GM10266 (cell line): ENCODE data around the gene UPK2.
A peak's percentile ranks its signal among the peaks of the same experiment; 100 is the strongest.

Source experiments
- DNase-seq: peaks from one replicate; pipeline ENCODE4 v3.0.0; 2012; ENCODE audit errors: extremely low spot score
- TF ChIP-seq, protein P1 (sequence below): IDR thresholded peaks from 2 replicates; pipeline ENCODE4 v1.5.1; 2012; ENCODE audit warnings: mild to moderate bottlenecking, low read depth; ENCODE audit not compliant: control insufficient read depth, insufficient read depth; ENCODE audit errors: missing control alignments

The UPK2 gene

DNA sequence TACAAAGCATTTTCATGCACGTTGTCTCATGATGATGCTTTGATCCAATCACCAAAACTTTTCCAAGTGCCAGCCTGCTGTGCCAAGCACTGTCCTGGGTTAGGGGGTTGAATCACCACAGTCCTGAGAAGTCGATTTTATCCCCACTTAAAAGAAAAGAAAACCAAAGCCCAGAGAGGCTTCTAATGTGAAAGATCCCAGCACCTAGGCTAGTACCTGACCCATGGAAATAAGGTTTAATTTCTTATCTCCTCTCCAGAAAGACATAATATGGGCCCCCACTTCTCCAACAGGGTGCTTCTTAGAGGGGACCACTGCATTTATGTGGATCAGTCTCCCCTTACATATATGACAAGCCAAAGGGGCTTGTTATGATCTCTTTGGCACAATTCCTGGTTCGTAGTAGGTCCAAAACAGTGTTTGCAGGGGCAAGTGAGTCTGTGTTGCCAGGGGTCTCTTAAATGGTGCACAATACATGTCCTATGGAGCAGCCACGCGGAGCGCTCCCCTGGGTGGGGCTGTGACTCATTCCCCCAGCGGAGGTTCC, 28.5 kb upstream of the UPK2 start:
- TF ChIP-seq, protein P1, sequence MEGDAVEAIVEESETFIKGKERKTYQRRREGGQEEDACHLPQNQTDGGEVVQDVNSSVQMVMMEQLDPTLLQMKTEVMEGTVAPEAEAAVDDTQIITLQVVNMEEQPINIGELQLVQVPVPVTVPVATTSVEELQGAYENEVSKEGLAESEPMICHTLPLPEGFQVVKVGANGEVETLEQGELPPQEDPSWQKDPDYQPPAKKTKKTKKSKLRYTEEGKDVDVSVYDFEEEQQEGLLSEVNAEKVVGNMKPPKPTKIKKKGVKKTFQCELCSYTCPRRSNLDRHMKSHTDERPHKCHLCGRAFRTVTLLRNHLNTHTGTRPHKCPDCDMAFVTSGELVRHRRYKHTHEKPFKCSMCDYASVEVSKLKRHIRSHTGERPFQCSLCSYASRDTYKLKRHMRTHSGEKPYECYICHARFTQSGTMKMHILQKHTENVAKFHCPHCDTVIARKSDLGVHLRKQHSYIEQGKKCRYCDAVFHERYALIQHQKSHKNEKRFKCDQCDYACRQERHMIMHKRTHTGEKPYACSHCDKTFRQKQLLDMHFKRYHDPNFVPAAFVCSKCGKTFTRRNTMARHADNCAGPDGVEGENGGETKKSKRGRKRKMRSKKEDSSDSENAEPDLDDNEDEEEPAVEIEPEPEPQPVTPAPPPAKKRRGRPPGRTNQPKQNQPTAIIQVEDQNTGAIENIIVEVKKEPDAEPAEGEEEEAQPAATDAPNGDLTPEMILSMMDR: no peak
- no peak for DNase-seq

- TF ChIP-seq, protein P1: peak; percentile 87
- DNase-seq: peak; percentile 94
Observed at GRCh38 chr11:118928101-118928869, 27.8 kb upstream of the UPK2 start.

DNA sequence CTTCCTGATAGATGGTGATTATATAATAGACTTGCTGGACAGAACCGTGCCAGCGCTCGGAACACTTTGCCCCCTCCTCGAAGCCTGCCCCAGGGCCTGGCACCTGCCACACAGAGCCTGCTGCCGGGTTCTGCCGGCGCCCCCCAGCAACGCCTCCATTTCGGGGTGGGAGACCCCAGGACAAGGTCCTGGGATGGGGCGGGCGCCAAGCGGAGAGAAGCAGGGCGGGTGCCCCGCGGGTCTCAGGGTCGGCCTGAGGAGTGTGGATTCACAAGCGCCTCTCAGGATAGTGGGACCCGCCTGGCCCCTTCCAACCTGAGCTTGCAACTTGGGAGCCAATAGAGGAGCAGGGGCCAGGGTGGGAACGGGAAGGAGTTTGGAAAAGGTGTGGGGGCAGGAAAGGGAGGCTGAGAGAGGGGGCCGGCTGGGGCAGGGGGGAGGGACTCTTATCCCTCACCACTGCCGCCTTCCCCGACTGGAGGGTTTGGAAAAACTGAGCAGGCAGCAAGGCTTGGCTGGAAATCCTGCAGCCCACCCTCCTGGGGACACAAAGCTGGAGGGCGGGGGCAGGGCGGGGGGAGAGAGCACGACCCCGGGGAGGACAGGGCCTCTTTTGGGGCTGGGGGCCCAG, 27.1 kb upstream of the UPK2 start:
- TF ChIP-seq, protein P1: no peak
- DNase-seq: no peak

- TF ChIP-seq, protein P1: no peak
- DNase-seq: no peak
Observed at GRCh38 chr11:118929501-118930093, 26.5 kb upstream of the UPK2 start.

GRCh38 chr11:118930094-118930712, 25.9 kb upstream of the UPK2 start:
- DNase-seq: peak; percentile 79
- TF ChIP-seq, protein P1: peak; percentile 85

DNA sequence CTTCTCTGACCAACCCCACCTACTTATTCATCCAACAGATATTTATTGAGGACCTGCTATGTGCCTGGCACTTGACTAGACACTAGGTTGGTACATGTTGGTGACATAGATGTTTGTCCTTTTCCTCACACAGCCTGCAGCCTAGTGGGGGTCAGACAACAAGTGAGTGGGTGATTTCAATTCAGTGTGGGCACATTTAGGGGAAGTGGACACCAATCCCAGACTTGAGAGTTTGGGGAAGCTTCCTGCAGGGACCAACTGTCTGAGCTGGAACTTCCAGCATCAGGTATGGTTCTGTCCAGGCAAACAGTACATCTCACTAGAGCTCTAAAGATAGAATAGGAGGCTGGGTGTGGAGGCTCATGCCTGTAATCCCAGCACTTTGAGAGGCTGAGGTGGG, 24.5 kb upstream of the UPK2 start:
- TF ChIP-seq, protein P1: no peak
- DNase-seq: no peak
